SK-N-SH (cell line): ENCODE results near the gene MOB1B. TPM values are rescaled to one million over a fixed set of nuclear protein-coding genes. Genes with fewer than 3 reads are reported as not detected.

Experiments used
- CTCF ChIA-PET: fragments of 300-600, 350-600 bp; formaldehyde crosslinking; extraction: SDS; loops from one replicate; lab custom pipeline; 2021; lab: Yijun Ruan, JAX
- POLR2A ChIA-PET: fragments of 350-600 bp; sonication (Branson Sonifier 250); formaldehyde crosslinking; extraction: SDS; loops from one replicate; lab custom pipeline; 2020; ENCODE audit warnings: antibody characterized with exemption, inconsistent platforms; lab: Yijun Ruan, JAX
- DNase-seq: peaks from one replicate; pipeline ENCODE4 v3.0.0; 2012
- H2AFZ ChIP-seq: fragments of 200-600 bp; sonication (generic); 2 replicates; pipeline ENCODE4 v1.8.1; 2016; ENCODE audit warnings: antibody characterized with exemption, mild to moderate bottlenecking, low read depth
- H3F3A ChIP-seq: fragments of 200-600 bp; sonication (generic); replicated peaks from 2 replicates; pipeline ENCODE3; 2016; ENCODE audit warnings: antibody characterized with exemption, mild to moderate bottlenecking; ENCODE audit not compliant: insufficient read depth
- H3K27ac ChIP-seq, 2 experiments: fragments of 200-500 bp in 1 of 2; fragments of 200-600 bp in 1 of 2; sonication (Bioruptor generic) in 1 of 2; sonication (generic), shearing (Covaris generic) in 1 of 2; 2 replicates each; pipeline versions ENCODE4 v1.5.1 to v1.6.1; 2014 to 2016; ENCODE audit warnings: low read depth in 2 of 2, inconsistent platforms in 1 of 2, low read length in 1 of 2, mild to moderate bottlenecking in 1 of 2, mixed read lengths in 1 of 2
- H3K27me3 ChIP-seq: fragments of 200-600 bp; sonication (generic), shearing (Covaris generic); 2 replicates; pipeline ENCODE4 v1.6.1; 2016; ENCODE audit warnings: mixed run types; ENCODE audit not compliant: insufficient read depth
- H3K36me3 ChIP-seq, 2 experiments: fragments of 200-500 bp in 1 of 2; fragments of 200-600 bp in 1 of 2; sonication (Bioruptor generic) in 1 of 2; sonication (generic) in 1 of 2; replicated peaks in 1 of 2; 2 replicates each; pipeline versions ENCODE3 to v1.5.1; 2014 to 2016; ENCODE audit warnings: low read length in 1 of 2, mild to moderate bottlenecking in 1 of 2; ENCODE audit not compliant: insufficient read depth in 2 of 2, control insufficient read depth in 1 of 2
- H3K4me1 ChIP-seq, 2 experiments: fragments of 200-500 bp in 1 of 2; fragments of 200-600 bp in 1 of 2; sonication (Bioruptor generic) in 1 of 2; sonication (generic), shearing (Covaris generic) in 1 of 2; 2 replicates each; pipeline versions ENCODE4 v1.5.1 to v1.6.1; 2014 to 2016; ENCODE audit warnings: low read depth in 1 of 2, low read length in 1 of 2, mixed run types in 1 of 2; ENCODE audit not compliant: insufficient read depth in 2 of 2, control insufficient read depth in 1 of 2
- H3K4me2 ChIP-seq: fragments of 200-600 bp; sonication (generic), shearing (Covaris generic); 2 replicates; pipeline ENCODE4 v1.6.1; 2017; ENCODE audit warnings: mixed run types
- H3K4me3 ChIP-seq, 2 experiments: fragments of 200-500 bp in 1 of 2; fragments of 200-600 bp in 1 of 2; sonication (Bioruptor generic) in 1 of 2; sonication (generic), shearing (Covaris generic) in 1 of 2; 2 replicates each; pipeline versions ENCODE4 v1.5.1 to v1.8.1; 2014 to 2016; ENCODE audit warnings: low read depth in 2 of 2, inconsistent platforms in 1 of 2, low read length in 1 of 2, mild to moderate bottlenecking in 1 of 2, mixed read lengths in 1 of 2, moderate library complexity in 1 of 2
- H3K79me2 ChIP-seq: fragments of 200-600 bp; sonication (generic); 2 replicates; pipeline ENCODE4 v1.8.1; 2017; ENCODE audit warnings: mild to moderate bottlenecking; ENCODE audit not compliant: insufficient read depth
- H3K9ac ChIP-seq: fragments of 200-600 bp; sonication (generic); 2 replicates; pipeline ENCODE4 v1.6.1; 2017; ENCODE audit warnings: mixed run types
- H3K9me2 ChIP-seq: fragments of 200-600 bp; sonication (generic); 2 replicates; pipeline ENCODE4 v1.6.1; 2017; ENCODE audit warnings: mixed run types
- H3K9me3 ChIP-seq: fragments of 200-600 bp; sonication (generic); 2 replicates; pipeline ENCODE4 v1.6.1; 2017; ENCODE audit warnings: mixed run types, mild to moderate bottlenecking, moderate library complexity
- H4K20me1 ChIP-seq: fragments of 200-600 bp; sonication (generic); 2 replicates; pipeline ENCODE4 v1.6.1; 2017; ENCODE audit warnings: mild to moderate bottlenecking, mixed run types; ENCODE audit not compliant: insufficient read depth
- CHD2 ChIP-seq: fragments of 150-350 bp; IDR thresholded peaks from 2 replicates; pipeline ENCODE4 v1.6.1; 2018; ENCODE audit warnings: low read length; ENCODE audit not compliant: partially characterized antibody
- CTCF ChIP-seq: fragments of 200-600 bp; sonication (generic); IDR thresholded peaks from 2 replicates; pipeline ENCODE4 v1.6.1; 2017; ENCODE audit warnings: antibody characterized with exemption, mild to moderate bottlenecking, moderate library complexity
- FOSL2 ChIP-seq: IDR thresholded peaks from 2 replicates; pipeline ENCODE4 v1.4.0; 2012; ENCODE audit warnings: low read depth, mild to moderate bottlenecking, moderate library complexity, borderline replicate concordance
- FOXM1 ChIP-seq: IDR thresholded peaks from 2 replicates; pipeline ENCODE4 v1.4.0; 2012; ENCODE audit warnings: low read depth, mild to moderate bottlenecking
- GABPA ChIP-seq: IDR thresholded peaks from 2 replicates; pipeline ENCODE4 v1.4.0; 2012; ENCODE audit warnings: low read depth, mild to moderate bottlenecking
- IRF3 ChIP-seq: fragments of 150-350 bp; IDR thresholded peaks from 2 replicates; pipeline ENCODE4 v1.6.1; 2016; ENCODE audit warnings: mild to moderate bottlenecking, low read depth, low read length
- JUND ChIP-seq: IDR thresholded peaks from 2 replicates; pipeline ENCODE4 v1.4.0; 2012
- MAX ChIP-seq: IDR thresholded peaks from 2 replicates; pipeline ENCODE4 v1.4.0; 2012; ENCODE audit warnings: low read depth
- MXI1 ChIP-seq: IDR thresholded peaks from 2 replicates; pipeline ENCODE4 v1.6.1; 2012; ENCODE audit warnings: mild to moderate bottlenecking, low read depth, low read length, improper control_type of control experiment
- NFIC ChIP-seq: IDR thresholded peaks from 2 replicates; pipeline ENCODE4 v1.4.0; 2012; ENCODE audit warnings: borderline replicate concordance
- PBX3 ChIP-seq: IDR thresholded peaks from 2 replicates; pipeline ENCODE4; 2012
- POLR2AphosphoS5 ChIP-seq: IDR thresholded peaks from 2 replicates; pipeline ENCODE4 v1.6.1; 2012; ENCODE audit warnings: low read depth, low read length
- REST ChIP-seq: IDR thresholded peaks from 2 replicates; pipeline ENCODE4 v1.6.1; 2012; ENCODE audit warnings: mild to moderate bottlenecking, low read depth, low read length, moderate library complexity
- RXRA ChIP-seq: IDR thresholded peaks from 2 replicates; pipeline ENCODE4 v1.4.0; 2012; ENCODE audit warnings: low read depth, mild to moderate bottlenecking, borderline replicate concordance
- SIN3A ChIP-seq: IDR thresholded peaks from 2 replicates; pipeline ENCODE4 v1.6.1; 2012; ENCODE audit warnings: low read depth, mild to moderate bottlenecking, low read length, moderate library complexity, borderline replicate concordance
- TAF1 ChIP-seq: IDR thresholded peaks from 2 replicates; pipeline ENCODE4 v1.6.1; 2012; ENCODE audit warnings: low read depth, mild to moderate bottlenecking, low read length, moderate library complexity, borderline replicate concordance
- TCF12 ChIP-seq: IDR thresholded peaks from 2 replicates; pipeline ENCODE4 v1.4.0; 2012
- TEAD4 ChIP-seq: IDR thresholded peaks from 2 replicates; pipeline ENCODE4 v1.4.0; 2012; ENCODE audit warnings: mild to moderate bottlenecking, borderline replicate concordance; ENCODE audit not compliant: insufficient read depth
- USF2 ChIP-seq: fragments of 150-350 bp; IDR thresholded peaks from 2 replicates; pipeline ENCODE4 v1.6.1; 2017; ENCODE audit warnings: antibody characterized with exemption, low read length, low read depth, borderline replicate concordance
- YY1 ChIP-seq: IDR thresholded peaks from 2 replicates; pipeline ENCODE4 v1.4.0; 2012; ENCODE audit warnings: low read depth, mild to moderate bottlenecking
- WGBS: methylation state at CpG from one replicate; pipeline ENCODE4 v1.1.6; 2017; ENCODE audit warnings: low lambda C conversion rate; 5-methylcytosine and 5-hydroxymethylcytosine counted together
- polyA plus RNA-seq, 3 experiments: library from polyadenylated mRNA; depleted of rRNA; stranded (reverse); fragments of >200 nt; gene quantifications; 2 replicates each; pipeline ENCODE4 v1.2.3, GENCODE V29; 2012

The MOB1B gene
- polyA plus RNA-seq, 1 of the 3 experiments (the other 2 are of a cell fraction): 2.9 TPM

GRCh38 chr4:70915036-70915815 lies 13.1 kb downstream of the MOB1B start:
- H3K79me2 ChIP-seq: peaks cover 93% of the 10 kb centered on the region
- no peak overlapping the region for H2AFZ ChIP-seq
- POLR2A ChIA-PET: no interaction called here
- no peak overlapping the region for H3K9ac ChIP-seq
- DNase-seq: no peak
- H4K20me1 ChIP-seq: 0 out of 2 replicates have a peak, but pooled peaks cover 10% of the 10 kb centered on the region
- no peaks in the 10 kb centered on the region for H3K9me2 ChIP-seq
- H3K4me3 ChIP-seq: no peak overlapping the region
- WGBS: 85% methylated on average over 14 of the region's 14 CpGs
- TF ChIP-seq CHD2: no peak
- TF ChIP-seq RXRA: no peak
- no peak for TF ChIP-seq NFIC
- TF ChIP-seq REST: no peak
- TF ChIP-seq MXI1: no peak
- TF ChIP-seq FOXM1: no peak
- TF ChIP-seq TEAD4: no peak
- TF ChIP-seq USF2: no peak
- TF ChIP-seq PBX3: no peak
- no peak for TF ChIP-seq YY1
- TF ChIP-seq GABPA: no peak
- TF ChIP-seq POLR2AphosphoS5: no peak
- TF ChIP-seq JUND: no peak
- TF ChIP-seq TAF1: no peak
- TF ChIP-seq FOSL2: no peak
- no peak for TF ChIP-seq TCF12
- no peak for TF ChIP-seq IRF3
- TF ChIP-seq SIN3A: no peak
- no peak for TF ChIP-seq MAX
- TF ChIP-seq CTCF: no peak
- H3K27ac ChIP-seq: no peak overlapping the region
- H3F3A ChIP-seq: peaks cover 9% of the 10 kb centered on the region
- no peaks in the 10 kb centered on the region for H3K27me3 ChIP-seq
- CTCF ChIA-PET: no interaction called here
- peaks cover 0 to 5% of the 10 kb centered on the region in 2 experiments for H3K36me3 ChIP-seq
- no peaks in the 10 kb centered on the region for H3K9me3 ChIP-seq
- peaks cover 0 to 2% of the 10 kb centered on the region in 2 experiments; a peak in 1 of 4 replicates for H3K4me1 ChIP-seq
- no peak overlapping the region; the same call in 1 of the 2 replicates for H3K4me2 ChIP-seq
